NCI-H2196 treated with DMSO at 0.1 percent for 48 hours (cell line): ENCODE measurements around the gene DNAJC1.
"Not testable (repeated sequence)": the region's sequence is repeated elsewhere in the genome, so short reads cannot be mapped to it uniquely, and the experiment has no call there.

ENCODE experiments used
- DNase-seq: peaks from one replicate; lab custom pipeline; 2025; ENCODE audit not compliant: unreplicated experiment; lab: John Stamatoyannopoulos, UW

The DNAJC1 gene

DNA sequence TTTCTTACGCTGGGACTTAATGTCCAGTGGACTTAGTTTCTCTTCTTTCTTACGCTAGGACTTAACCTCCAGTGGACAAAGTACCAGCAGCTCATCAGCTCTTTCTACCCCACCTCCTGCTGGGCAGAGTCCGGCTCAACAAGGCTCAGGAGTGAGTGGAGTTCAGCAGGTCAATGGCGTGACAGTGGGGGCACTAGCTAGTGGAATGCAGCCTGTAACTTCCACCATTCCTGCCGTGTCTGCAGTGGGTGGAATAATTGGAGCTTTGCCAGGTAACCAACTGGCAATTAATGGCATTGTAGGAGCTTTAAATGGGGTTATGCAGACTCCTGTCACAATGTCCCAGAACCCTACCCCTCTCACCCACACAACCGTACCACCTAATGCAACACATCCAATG lies 269.8 kb downstream of the DNAJC1 start:
- no peak for DNase-seq

DNA sequence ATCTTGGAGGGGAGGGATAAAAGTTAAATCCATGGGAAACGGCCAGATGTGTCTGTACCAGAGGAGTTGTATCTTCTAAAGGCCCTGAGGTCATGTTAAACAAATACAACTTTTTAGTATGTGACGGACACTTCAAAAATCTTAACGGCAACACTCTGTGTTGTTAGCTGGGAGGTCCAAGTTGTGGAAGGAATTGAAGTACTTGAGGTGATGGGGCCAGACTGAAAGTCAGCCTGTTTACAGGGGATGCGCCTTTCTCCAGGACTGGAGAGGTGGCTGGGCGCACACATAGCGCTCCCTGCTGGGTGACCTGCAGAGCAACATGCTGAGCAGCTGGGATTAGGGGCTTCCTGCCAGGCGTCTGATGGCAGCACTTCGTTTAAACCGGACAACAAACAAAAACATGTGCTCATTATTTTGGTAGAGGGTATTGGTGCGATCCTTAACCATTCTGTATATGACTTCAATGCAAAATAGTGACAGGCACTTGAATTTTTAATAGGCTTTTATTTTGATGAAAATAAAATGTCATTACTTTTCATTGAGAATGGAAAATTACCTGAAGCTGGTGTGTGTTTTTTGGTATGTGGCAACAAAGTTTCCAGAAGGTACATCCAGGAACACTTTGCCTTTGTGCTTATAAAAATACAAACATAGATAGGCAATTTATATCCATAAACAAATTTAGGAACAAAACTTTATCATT lies 271.3 kb downstream of the DNAJC1 start:
- no peak for DNase-seq

DNA sequence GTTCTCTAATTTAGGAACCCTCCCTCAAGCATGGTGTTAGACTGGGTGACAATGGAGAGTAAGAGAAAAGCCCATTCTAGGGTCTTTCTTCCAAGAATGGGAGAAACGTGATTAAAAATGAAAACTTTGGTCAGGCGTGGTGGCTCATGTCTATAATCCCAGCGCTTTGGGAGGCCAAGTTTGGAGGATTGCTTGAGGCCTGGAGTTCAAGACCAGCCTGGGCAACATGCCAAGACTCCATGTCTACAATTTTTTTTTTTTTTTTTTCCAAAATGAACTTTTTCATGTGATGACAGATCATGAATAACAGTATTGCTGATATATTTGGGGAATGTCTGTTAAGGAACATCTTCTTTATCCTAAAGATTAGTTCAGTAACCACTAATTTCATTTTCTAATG lies 274.9 kb downstream of the DNAJC1 start:
- DNase-seq: no peak

DNA sequence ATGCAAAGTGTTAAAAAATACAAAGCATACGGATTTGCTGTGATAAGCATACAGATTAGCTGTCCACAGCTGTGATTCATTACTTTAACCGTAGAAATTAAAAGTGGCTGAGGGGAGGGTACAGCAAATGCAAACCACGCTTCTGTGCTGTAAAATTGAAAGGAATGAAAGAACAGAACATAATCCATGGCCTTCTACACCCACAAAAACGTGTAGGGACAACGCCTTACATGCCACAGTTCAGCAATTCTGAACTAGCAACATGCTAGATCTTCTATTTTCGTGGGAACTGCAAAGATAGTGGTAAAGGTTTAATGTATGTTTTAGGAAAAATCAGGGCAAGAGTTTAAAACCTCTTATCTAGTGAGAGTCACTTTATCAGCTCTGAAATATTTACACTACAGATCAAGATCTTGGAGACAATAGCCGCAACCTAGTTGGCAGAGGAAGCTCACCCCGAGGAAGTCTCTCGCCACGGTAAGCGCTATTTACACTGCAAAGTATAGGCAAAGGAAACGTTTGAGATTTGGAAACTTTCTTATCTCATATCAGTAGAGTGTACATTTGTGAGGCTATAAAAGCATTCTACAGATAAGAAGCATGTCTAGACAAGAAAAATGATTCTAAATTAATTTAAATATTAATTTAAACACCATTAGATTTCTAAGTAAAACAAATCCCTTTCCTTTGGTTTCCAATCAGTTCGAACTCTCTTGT lies 275.9 kb downstream of the DNAJC1 start:
- DNase-seq: no peak

DNA sequence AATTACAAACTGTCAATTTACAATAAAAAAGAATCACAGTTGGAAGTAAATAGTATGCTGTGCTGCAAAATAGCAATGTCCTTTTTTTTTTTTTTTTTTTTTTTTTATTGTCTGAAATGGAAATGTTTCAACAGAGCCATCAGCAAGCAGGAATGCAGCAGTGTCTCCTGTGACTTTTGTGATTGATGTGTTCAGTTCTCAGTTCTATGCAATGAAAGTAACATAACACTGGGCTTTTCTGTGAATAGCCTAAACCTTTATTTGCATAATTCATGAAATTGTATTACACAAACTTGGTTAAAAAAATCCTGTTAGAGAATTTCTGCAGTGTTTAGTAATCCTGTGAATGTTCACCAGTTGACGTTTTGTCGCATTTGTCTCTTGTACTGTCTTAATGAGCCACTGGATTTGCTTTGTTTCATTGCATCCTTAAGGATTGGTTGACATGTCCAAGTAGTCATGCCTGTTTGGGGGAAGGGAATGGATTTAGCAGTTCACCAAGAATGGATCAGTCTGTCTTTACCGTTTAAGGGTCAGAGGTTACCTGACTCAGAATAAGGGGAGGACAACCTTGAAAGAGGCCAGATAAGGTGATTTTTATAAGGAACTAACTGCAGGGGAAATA lies 276.8 kb downstream of the DNAJC1 start:
- no peak for DNase-seq

DNA sequence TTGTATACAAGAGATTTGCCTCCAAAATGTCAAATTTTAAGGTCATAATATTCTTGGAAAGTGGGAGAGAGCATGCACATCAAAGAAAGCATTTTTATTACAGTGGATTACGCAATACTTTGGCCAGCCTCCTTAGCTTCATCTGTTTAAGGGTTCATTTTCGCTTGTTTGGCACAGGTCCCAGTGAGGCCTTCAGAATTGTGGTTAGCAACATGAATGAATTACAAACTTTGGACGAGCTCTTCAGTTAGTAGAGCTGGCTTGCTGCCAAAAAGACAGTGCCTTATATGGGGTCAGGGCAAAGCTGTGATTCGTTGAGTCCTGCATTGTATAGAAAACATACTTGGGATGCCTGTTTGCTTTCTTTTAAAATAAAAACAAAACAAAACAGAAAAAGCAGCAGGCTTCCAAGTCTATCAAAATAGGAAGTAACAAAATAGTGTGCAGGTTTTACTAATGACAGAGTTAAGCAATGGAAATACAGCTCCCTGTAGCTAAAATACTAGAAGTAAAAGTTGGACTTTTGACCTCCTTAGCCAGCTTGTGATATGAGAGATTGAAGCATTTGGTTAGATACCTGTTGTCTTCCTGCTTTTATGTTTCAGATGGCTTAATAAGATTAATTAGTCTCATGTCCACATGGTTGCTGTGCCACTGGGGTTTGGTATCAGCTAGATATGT lies 278.7 kb downstream of the DNAJC1 start:
- DNase-seq: peak; percentile 77

DNA sequence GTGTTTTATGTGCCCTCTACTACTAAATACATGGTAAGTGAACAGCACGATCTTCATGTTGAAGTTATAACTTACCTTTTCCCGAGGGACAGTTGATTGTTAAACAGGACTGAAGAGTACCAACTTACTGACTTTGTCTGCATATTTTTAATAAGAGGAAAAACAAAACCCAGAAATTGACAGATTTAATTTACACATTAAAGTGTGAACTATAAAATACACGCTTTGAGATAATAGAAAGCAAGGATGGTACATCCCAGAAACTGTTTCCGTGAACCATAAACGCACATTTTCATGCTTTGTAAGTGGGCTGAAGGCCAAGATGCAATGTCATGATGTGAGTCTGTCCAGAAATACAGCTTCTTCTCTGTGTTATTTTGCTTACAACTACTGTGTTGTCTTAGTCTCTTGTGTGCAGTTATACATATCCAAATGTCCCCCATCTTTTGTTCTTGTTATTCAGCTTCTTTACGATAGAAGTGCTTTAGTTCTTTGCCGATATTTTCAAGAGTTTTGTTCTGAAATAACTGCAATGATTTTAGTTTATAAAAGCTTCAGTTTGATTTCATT lies 279.4 kb downstream of the DNAJC1 start:
- DNase-seq: no peak

DNA sequence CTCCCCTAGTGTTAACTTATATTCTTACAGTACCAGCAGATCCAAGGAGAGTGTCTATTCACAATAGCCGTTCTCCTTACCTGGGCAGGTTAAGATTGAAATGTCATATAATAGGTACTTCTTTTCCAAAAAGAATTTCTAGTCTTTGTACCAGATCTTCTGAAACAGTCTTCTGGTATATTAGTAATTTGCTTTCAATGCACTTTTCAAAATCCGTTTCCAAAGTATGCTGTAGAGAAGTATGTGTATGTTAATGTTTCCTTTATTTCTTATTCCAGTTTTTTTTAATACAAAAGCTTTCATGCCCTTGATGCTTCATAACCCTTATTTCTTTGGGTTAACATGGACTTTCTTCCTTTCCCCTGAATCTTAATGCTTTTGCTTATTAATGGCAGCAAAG lies 281.3 kb downstream of the DNAJC1 start:
- DNase-seq: no peak

DNA sequence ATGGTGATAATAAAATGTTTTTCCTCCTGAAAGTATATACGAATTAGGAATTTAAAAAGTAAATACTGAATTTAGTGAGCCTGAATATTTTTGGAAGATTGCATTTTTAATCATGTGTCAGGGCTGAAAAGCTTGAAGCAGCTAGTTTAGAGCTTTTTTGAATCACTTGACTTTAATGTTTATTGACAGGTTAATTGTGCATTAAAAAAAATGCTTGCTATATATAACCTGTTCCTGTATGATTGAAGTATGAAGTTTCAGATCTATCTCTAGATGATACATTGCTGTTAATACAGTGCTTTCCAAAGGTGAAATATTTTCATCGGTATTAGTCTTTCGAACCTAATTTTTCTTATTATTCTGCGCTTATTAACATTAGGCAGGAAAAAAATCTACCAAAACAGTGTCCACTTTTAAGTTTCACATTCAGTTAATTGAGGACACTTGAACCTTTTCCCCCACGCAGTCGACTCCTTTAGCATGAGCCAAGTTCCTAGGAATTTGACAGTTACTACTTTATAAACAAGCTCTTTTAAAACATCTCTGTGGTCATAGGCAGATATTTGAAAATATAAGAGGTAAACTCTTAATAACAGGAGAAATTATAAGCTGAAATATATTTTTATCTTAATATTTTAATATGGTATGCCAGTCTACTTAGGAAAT lies 282.4 kb downstream of the DNAJC1 start:
- no peak for DNase-seq

DNA sequence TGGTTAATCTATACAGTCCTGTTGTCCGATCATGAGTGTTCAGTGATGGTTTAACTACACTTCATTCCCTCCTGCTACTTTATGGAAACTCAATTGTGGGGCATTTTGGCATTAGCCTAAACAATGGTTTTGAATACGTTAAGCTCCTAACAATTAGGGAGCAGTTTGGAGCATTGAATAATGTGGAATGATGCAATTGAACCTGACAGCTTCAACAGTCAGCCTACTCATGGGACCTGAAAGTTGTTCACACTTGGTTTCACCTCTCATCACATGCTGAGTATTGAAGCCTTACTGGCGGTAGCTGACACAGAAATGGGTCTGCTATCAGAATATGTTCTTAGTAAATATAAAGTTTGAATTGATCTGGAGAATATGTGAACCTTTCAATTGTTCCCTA lies 283.4 kb downstream of the DNAJC1 start:
- DNase-seq: no peak

DNA sequence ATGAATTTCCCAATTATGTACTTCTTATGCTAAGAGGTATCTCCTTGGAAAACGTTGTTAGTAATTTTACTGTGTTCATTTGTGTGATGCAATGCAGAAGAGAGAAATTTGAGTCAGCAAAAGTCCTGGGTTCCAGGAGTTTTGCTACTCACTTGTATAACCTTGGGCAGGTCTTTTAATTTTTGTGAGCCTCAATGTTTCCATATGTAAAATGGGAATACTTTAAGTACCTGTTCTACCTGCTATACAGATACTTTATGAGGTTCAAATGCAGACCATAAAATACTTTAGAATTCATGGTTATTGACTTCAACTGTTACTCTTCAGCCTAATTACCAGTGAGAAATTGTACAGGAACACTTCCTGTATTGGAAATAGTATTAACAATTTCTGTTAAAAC lies 284.0 kb downstream of the DNAJC1 start:
- no peak for DNase-seq

DNA sequence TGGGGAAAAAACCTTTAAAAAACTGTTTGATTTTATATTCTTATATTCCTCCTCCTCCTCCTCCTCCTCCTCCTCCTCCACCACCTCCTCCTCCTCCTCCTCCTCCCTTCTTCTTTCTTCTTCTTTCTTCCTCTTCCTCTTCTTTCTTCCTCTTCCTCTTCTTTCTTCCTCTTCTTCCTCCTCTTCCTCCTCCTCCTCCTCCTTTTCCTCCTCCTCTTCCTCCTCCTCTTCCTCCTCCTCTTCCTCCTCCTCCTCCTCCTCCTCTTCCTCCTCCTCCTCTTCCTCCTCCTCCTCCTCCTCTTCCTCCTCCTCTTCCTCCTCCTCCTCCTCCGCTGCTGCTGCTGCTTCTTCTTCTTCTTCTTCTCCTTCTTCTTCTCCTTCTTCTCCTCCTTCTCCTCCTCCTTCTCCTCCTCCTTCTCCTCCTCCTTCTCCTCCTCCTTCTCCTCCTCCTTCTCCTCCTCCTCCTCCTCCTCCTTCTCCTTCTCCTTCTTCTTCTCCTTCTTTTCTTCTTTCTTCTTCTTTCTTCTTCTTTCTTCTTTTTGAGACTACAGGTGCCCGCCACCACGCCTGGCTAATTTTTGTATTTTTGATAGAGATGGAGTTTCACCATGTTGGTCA lies 286.0 kb downstream of the DNAJC1 start:
- DNase-seq: not testable (repeated sequence)

DNA sequence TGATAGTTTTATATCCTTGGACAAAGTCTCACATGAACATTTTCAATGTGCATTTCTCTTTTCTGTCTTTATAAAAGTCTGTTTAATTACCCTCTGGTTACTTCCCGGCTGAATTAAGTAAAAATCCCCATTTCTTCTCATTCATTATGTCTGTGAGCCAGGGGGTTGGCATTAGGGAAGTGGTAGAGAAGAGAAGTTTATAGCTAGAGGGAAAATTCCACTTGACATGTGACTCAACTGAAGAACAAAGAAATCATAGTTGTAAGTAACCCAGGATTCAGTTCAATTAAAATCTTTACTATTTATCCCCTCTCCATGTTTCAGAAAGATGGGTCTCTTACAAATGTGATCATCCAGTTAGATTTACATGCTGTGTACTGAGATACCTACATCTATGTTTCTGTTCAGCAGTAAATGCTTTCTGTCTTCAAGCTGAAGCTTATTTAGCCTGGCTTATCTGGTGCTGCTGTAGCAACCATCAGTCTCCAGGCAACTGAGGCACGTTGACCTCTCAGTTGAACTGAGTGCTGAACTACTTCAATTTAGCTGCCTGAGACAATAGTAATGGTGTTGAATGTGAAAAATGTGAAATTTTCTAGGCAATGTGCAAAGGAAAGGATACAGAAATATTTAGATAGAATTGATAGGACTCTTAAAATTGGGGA lies 287.9 kb downstream of the DNAJC1 start:
- DNase-seq: no peak

DNA sequence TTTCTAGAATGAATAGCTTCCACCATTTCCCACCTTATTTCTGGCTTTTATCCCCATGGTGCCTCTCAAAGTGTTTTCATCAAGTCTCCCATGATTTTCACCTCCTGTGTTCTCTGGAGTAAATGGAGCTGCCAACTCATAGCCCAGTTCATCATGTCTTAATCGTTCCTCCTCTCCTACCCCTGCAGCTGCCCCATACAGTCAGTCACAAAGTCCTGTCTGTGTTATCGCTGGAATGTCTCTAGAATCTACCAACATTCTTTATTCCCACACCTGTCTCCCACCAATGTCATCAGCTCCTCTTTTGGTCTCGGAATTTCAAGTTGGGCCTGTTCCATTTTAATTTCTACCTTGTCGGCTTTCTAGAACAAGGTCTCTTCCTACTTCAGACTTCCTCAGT lies 290.6 kb downstream of the DNAJC1 start:
- no peak for DNase-seq

DNA sequence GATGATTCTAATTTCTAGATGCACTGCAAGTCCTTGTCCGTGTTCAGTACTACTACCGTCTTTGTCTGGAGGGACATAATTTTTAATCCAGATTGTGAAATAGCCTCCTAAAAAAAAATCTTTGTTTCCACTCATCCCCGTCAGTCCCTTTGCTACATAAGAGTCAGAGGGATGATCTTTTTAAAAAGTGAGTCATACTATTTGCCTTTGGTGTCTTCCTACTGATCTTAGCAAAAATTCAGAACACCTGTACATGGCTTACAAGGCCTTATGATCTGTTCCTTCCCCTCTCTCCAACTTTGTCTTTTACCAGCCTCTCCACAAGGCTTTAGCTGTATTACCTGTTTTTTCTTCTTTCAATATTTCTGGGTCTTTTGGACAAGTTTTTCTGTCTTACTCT lies 296.0 kb downstream of the DNAJC1 start:
- DNase-seq: no peak
